Stimulated activated naive B cell treated with anti-CD40 and anti-IgM and Interleukin-4, amounts not matched to agents 10 μg/mL and 1 μg/mL and 100 μg/mL, for 72 hours (primary cell): Measurements from ENCODE around the gene IRF5.
"Not testable (repeated sequence)": the region's sequence is repeated elsewhere in the genome, so short reads cannot be mapped to it uniquely, and the experiment has no call there.

ENCODE experiments used
- ATAC-seq, 2 donors: fragments of 150-1000 bp; cut with Tn5 transposase; replicated peaks; 2 replicates each; pipeline ENCODE4 v1.10.0; 2021; ENCODE audit warnings: moderate library complexity in 1 of 2
- DNase-seq: peaks from one replicate; pipeline ENCODE4 v3.0.0; 2021
- H3K27ac Mint-ChIP-seq: one replicate; pipeline ENCODE4 v1.8.0; 2022; ENCODE audit warnings: mild to moderate bottlenecking, mixed read lengths
- H3K27me3 Mint-ChIP-seq, 2 donors: one replicate each; pipeline ENCODE4 v1.8.0; 2022; ENCODE audit warnings: mixed read lengths in 2 of 2
- H3K36me3 Mint-ChIP-seq, 2 donors: one replicate each; pipeline ENCODE4 v1.8.0; 2022; ENCODE audit warnings: mixed read lengths in 2 of 2, mild to moderate bottlenecking in 1 of 2
- H3K4me1 Mint-ChIP-seq, 2 donors: one replicate each; pipeline ENCODE4 v1.8.0; 2022; ENCODE audit warnings: mixed read lengths in 2 of 2, mild to moderate bottlenecking in 1 of 2
- H3K4me3 Mint-ChIP-seq, 2 donors: one replicate each; pipeline ENCODE4 v1.8.0; 2022; ENCODE audit warnings: mild to moderate bottlenecking in 2 of 2, mixed read lengths in 2 of 2, moderate library complexity in 1 of 2
- H3K9me3 Mint-ChIP-seq, 2 donors: one replicate each; pipeline ENCODE4 v1.8.0; 2022; ENCODE audit warnings: mixed read lengths in 2 of 2, mild to moderate bottlenecking in 1 of 2

The IRF5 gene

DNA sequence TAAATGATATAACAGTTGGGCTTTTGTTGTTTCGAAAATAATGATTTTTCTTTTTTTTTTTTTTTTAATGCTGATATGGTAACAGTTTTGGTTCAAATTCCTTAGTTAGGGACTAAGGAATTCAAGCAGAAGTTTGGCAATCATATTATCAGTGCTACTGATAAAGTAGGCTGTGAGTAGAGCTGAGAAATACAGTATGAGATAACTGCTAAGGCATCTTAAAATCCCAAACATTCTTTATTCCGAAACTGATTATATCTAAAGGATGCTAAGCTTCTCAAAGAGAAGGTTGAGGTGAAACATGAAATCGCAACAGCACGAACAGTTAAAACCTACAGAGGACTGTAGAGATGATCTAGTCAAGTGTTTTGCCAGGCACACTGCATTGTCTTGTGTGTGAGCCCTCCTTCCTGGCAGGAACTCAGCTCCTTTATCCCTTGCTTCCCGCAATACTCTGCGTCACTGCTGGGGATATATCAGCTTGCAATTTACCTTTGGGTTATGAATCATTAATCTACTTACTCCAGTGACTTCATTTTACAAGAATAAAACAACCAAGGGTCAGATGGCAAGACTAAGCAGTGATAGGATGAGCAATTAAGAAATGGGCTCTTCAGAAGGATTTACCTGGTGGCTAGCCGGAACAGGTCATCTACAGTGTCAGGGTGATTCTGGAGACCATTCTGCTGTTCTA is 36.7 kb downstream of the IRF5 start:
- no peaks in the 10 kb centered on the region for H3K27me3 Mint-ChIP-seq
- ATAC-seq = no peak
- no peak overlapping the region for H3K4me3 Mint-ChIP-seq
- H3K9me3 Mint-ChIP-seq = no peaks in the 10 kb centered on the region
- H3K4me1 Mint-ChIP-seq = peaks cover 2 to 5% of the 10 kb centered on the region in 2 donors
- H3K36me3 Mint-ChIP-seq = peaks cover 48 to 65% of the 10 kb centered on the region in 2 donors
- no peak for DNase-seq
- no peak overlapping the region for H3K27ac Mint-ChIP-seq

DNA sequence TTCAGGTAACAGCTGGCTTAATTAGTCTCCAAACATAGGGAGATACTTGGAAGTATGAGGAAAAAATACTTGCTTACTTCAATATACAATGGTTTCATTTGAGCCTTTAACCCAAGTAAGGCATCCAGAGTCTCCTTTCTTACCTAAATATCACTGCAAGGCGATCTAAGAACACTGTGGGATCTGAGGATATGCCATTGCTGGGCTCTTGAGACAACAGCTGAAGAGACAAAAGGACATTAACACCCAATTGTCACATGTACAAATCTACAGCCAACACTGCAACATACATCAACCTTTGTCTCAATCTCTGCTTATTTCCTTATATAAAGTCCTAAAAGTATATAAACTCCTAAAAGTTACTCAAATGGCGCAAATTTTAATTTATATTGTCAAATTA is 44.4 kb downstream of the IRF5 start:
- DNase-seq = no peak
- H3K4me3 Mint-ChIP-seq = no peak overlapping the region
- H3K9me3 Mint-ChIP-seq = no peaks in the 10 kb centered on the region
- H3K36me3 Mint-ChIP-seq = peaks cover 53 to 54% of the 10 kb centered on the region in 2 donors
- no peaks in the 10 kb centered on the region for H3K27me3 Mint-ChIP-seq
- no peaks in the 10 kb centered on the region for H3K4me1 Mint-ChIP-seq
- no peak overlapping the region for H3K27ac Mint-ChIP-seq
- no peak for ATAC-seq

DNA sequence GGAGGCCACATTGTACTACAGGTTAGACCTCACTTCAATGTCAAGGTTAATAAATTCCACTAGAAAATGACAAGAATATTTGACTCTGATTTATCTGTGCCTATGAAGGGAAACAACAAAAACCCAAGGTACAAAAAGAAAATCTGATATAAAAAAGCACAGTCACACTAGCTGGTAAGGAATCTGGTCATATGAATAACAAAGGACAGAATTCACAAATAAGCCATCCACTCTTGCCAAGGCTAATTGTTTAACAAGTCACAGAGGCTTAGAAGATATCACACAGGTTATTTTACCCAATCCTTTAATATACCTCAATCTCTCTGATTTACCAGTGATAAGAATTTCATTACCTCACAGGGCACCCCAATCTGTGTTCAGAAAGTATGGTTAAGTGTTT is 47.9 kb downstream of the IRF5 start:
- Mint-ChIP-seq H3K27ac (no peak overlapping the region), H3K4me3 (no peak overlapping the region), H3K9me3 (no peaks in the 10 kb centered on the region), H3K4me1 (no peaks in the 10 kb centered on the region), H3K36me3 (peaks cover 45 to 46% of the 10 kb centered on the region in 2 donors), H3K27me3 (no peaks in the 10 kb centered on the region)
- DNase-seq (no peak), ATAC-seq (no peak)

DNA sequence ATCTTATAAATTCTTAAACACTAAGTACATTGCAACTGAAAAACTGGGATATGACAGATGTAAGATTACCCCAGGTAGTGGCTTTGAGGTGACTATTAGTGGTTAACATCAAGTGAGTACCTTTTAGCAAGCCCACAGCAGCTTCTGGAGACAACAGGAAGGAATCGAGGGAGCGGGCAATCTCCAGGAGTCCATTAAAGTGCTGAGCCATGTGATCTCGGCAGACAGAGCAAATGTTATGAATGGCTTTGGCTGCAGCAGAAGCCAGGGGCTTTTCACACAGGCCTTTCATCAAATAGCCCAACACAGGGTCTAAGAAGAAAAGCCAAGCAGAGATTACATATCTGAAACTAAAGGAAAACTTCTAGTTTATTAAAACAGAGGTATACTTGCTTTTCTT is 48.9 kb downstream of the IRF5 start:
- DNase-seq = no peak
- peaks cover 40 to 42% of the 10 kb centered on the region in 2 donors for H3K36me3 Mint-ChIP-seq
- no peaks in the 10 kb centered on the region for H3K9me3 Mint-ChIP-seq
- no peak overlapping the region for H3K4me3 Mint-ChIP-seq
- H3K27ac Mint-ChIP-seq = no peak overlapping the region
- no peaks in the 10 kb centered on the region for H3K4me1 Mint-ChIP-seq
- no peaks in the 10 kb centered on the region for H3K27me3 Mint-ChIP-seq
- ATAC-seq = no peak

DNA sequence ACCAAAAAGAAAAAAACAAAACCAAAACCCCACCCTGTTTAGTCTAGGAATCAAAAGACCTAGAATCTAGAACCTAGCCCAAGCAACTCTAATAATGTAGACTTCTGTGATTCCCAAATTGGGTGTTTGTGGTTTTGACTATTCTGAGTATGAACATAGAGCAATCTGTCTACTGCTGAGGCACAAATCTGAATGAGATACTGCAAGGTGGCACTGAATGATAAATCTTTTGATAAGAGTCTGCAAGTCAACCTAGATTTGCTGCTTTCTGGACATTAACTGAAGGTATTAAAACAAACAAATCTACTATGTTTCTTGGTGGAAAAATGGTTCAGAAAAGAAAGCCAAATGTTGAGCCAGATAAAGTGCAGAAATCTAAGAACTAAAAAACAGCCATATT is 50.6 kb downstream of the IRF5 start:
- Mint-ChIP-seq H3K4me3 (no peak overlapping the region), H3K36me3 (peaks cover 29 to 31% of the 10 kb centered on the region in 2 donors), H3K9me3 (no peaks in the 10 kb centered on the region), H3K27me3 (no peaks in the 10 kb centered on the region), H3K27ac (no peak overlapping the region), H3K4me1 (no peaks in the 10 kb centered on the region)
- ATAC-seq (no peak), DNase-seq (no peak)

DNA sequence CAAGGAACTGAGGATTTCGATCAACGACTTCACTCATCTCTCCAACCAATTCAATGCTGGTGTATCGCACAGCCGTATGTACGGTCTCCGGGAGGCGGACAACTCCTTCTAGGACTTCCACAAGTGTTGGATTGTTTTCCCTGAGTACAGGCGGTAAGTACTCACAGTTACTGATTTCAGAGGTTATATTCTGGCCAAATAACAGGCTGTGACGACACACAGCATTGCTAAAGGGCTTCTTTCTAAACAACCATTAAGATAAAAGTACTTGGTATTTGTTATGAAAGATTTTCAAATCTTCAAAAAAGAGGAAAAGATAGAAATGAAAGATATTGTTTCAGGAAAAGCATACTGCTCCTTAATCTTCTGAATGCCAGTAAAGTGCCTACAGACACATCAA is 52.2 kb downstream of the IRF5 start:
- ATAC-seq (no peak), DNase-seq (no peak)
- Mint-ChIP-seq H3K4me1 (no peaks in the 10 kb centered on the region), H3K27ac (peak overlapping the region; percentile 63), H3K36me3 (peaks cover 23 to 28% of the 10 kb centered on the region in 2 donors), H3K9me3 (no peaks in the 10 kb centered on the region), H3K4me3 (no peak overlapping the region), H3K27me3 (no peaks in the 10 kb centered on the region)

GRCh38 chr7:128993419-128993818 is 55.7 kb downstream of the IRF5 start:
- DNase-seq (no peak), ATAC-seq (no peak)
- Mint-ChIP-seq H3K9me3 (no peaks in the 10 kb centered on the region), H3K27me3 (no peaks in the 10 kb centered on the region), H3K4me3 (no peak overlapping the region), H3K4me1 (no peaks in the 10 kb centered on the region), H3K36me3 (peaks cover 16 to 24% of the 10 kb centered on the region in 2 donors), H3K27ac (no peak overlapping the region)

DNA sequence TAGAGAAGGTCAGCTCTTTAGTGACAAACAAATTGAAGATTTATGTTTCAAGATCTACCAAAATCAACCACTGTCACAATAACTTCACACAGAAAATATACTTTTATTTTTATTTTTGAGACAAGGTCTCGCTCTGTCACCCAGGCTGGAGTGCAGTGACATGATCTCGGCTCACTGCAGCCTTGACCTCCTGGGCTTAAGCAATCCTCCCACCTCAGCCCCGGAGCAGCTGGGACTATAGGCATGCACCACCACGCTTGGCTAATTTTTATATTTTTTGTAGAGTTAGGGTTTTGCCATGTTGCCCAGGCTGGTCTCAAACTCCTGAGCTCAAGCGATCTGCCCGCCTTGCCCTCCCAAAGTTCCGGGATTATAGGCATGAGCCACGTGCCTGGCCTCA is 56.8 kb downstream of the IRF5 start:
- peaks cover 12 to 21% of the 10 kb centered on the region in 2 donors for H3K36me3 Mint-ChIP-seq
- not testable (repeated sequence) for H3K27me3 Mint-ChIP-seq, H3K4me3 Mint-ChIP-seq, H3K27ac Mint-ChIP-seq, H3K9me3 Mint-ChIP-seq, DNase-seq, ATAC-seq, H3K4me1 Mint-ChIP-seq

GRCh38 chr7:128997181-128997580 is 59.5 kb downstream of the IRF5 start:
- no peak for ATAC-seq
- no peaks in the 10 kb centered on the region for H3K4me1 Mint-ChIP-seq
- peaks cover 15 to 29% of the 10 kb centered on the region in 2 donors for H3K36me3 Mint-ChIP-seq
- H3K27me3 Mint-ChIP-seq = no peaks in the 10 kb centered on the region
- no peaks in the 10 kb centered on the region for H3K9me3 Mint-ChIP-seq
- no peak overlapping the region for H3K4me3 Mint-ChIP-seq
- DNase-seq = no peak
- H3K27ac Mint-ChIP-seq = no peak overlapping the region
